A549 treated with AZD9567 at 1 μM for 4 hours (cell line): ENCODE data around the gene KPTN. TPM values are rescaled to one million over a fixed set of nuclear protein-coding genes. Genes with fewer than 3 reads are reported as not detected.

ENCODE experiments used
- total RNA-seq: library from RNA; stranded (reverse); fragments of 200-300 nt; extraction: Qiagen RNA extraction; gene quantifications from 5 replicates; pipeline ENCODE4 v1.2.3, GENCODE V29; 2022; ENCODE audit not compliant: insufficient read depth

KPTN gene
- 18.1 to 21.0 TPM (median 19.3 TPM) in 5 replicates for total RNA-seq

DNA sequence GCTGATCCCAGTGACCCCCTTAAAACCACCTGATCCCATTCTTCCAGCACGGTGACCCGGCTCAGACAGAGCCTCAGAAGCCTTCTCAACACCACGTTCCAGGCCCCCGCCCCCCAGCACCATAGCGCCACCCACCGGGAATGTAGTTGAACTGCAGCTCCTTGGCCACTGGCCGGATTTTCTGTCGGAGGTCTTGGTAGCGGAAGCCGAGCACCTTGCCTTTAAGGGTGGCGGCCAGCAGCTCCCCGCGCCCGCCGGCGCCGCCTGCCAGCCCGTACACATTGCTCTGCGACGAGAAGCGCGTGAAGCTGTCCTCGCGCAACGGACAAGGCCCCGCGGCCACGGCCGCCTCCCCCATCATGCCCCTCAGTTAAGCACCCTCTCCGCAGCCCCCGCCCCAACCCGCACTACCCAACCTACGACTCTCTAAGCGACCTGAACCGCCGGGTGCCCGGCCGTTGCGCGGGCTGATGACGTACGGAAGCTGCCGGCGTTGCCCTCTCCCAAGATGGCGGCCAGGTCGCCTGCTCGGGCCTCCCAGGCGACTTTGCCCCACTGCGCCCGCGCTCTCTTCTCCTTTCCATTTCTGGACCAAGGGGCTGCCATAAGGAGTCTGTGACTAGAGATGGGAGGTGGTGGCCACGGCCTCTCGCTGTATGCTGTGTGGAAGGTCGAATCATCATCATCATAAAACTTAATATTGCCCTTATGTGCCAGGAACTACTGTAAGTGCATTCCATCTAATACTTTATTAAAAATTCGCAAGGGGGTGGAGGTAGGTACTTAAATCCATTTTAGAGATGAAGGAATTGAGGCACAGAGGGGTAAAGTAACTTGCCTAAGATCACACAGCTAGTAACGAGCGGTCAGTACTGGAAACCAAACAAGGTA is at the start of gene KPTN:
KPTN (minus strand) TSS at position 420 of the 891 bp plus-strand sequence; CDS start at position 361, 59 bp downstream.

GRCh38 chr19:47514869-47515588 is 31.0 kb upstream of the KPTN start, which contains the start of gene NAPA:
Gene NAPA, minus strand, starts transcription at chr19:47515063. Its CDS starts 123 bp downstream, at chr19:47514940.

GRCh38 chr19:47471733-47472457 is 12.1 kb downstream of the KPTN start, which contains the start of gene SLC8A2:
Gene SLC8A2, minus strand, starts transcription at chr19:47471893. Its CDS starts 5,490 bp downstream, at chr19:47466403.

Other genes with a start within 250 kb of the KPTN start
- gene CCDC9, start 227.7 kb downstream of the KPTN start, total RNA-seq, result 18.6 to 24.0 TPM (median 23.1 TPM) in 5 replicates
- gene INAFM1, start 209.3 kb downstream of the KPTN start, total RNA-seq, result 2.3 to 12.2 TPM (median 11.5 TPM) in 5 replicates
- 1.2 to 2.3 TPM (median 1.8 TPM) in 4 of 5 replicates, not detected in the other for gene C5AR1, start 174.4 kb downstream of the KPTN start, total RNA-seq
- gene C5AR2, start 152.0 kb downstream of the KPTN start, total RNA-seq, result 2.5 to 7.7 TPM (median 6.7 TPM) in 5 replicates
- 15.8 to 34.3 TPM (median 33.4 TPM) in 5 replicates for gene DHX34, start 134.9 kb downstream of the KPTN start, total RNA-seq
- 18.6 to 40.3 TPM (median 37.5 TPM) in 5 replicates for gene MEIS3, start 64.7 kb downstream of the KPTN start, total RNA-seq
- gene SLC8A2, start 12.3 kb downstream of the KPTN start, total RNA-seq, result 0.25 to 0.71 TPM (median 0.48 TPM) in 5 replicates
- gene NAPA, start 30.8 kb upstream of the KPTN start, total RNA-seq, result 89.9 to 113 TPM (median 95.5 TPM) in 5 replicates
- not detected in 5 replicates for gene ZNF541, start 88.9 kb upstream of the KPTN start, total RNA-seq
- gene BICRA, start 124.9 kb upstream of the KPTN start, total RNA-seq, result 8.8 to 14.6 TPM (median 13.8 TPM) in 5 replicates
- 116 to 142 TPM (median 133 TPM) in 5 replicates for gene EHD2, start 229.2 kb upstream of the KPTN start, total RNA-seq